Transverse colon (tissue), 4 donors: Measurements from ENCODE around the gene MIX23. TPM values are rescaled to one million over a fixed set of nuclear protein-coding genes. Genes with fewer than 3 reads are reported as not detected.

ENCODE experiments used
- DNase-seq: peaks from one replicate; pipeline ENCODE4 v3.0.0-alpha.2; 2019
- H3K27ac ChIP-seq, 4 donors: fragments of 200-600 bp; sonication (generic); 2 replicates each; pipeline ENCODE4 v1.5.1; 2016 to 2018; ENCODE audit warnings: inconsistent platforms in 4 of 4
- H3K27me3 ChIP-seq: fragments of 200-600 bp; sonication (generic); 2 replicates; pipeline ENCODE4 v1.5.1; 2017; ENCODE audit warnings: inconsistent platforms
- H3K36me3 ChIP-seq, 4 donors: fragments of 200-600 bp; sonication (generic); 2 replicates each; pipeline ENCODE4 v1.5.1; 2017 to 2019; ENCODE audit warnings: inconsistent platforms in 4 of 4
- H3K4me1 ChIP-seq, 4 donors: fragments of 200-600 bp; sonication (generic); 2 replicates each; pipeline ENCODE4 v1.5.1; 2017 to 2020; ENCODE audit warnings: inconsistent platforms in 4 of 4
- H3K4me3 ChIP-seq, 4 donors: fragments of 200-600 bp; sonication (generic); 1 replicate in 1 of 4; 2 replicates in 3 of 4; pipeline versions ENCODE4 v1.5.1 to v1.6.1; 2017 to 2019; ENCODE audit warnings: inconsistent platforms in 4 of 4
- H3K9me3 ChIP-seq, 2 donors: fragments of 200-600 bp; sonication (generic); 2 replicates each; pipeline ENCODE4 v1.5.1; 2017 to 2019; ENCODE audit warnings: inconsistent platforms in 2 of 2
- EP300 ChIP-seq: sonication (generic); formaldehyde crosslinking; IDR thresholded peaks from one replicate; pipeline ENCODE4 v1.6.1; 2017; ENCODE audit warnings: antibody characterized with exemption, low read depth
- POLR2A ChIP-seq: fragments of 450-650 bp; IDR thresholded peaks from one replicate; pipeline ENCODE4 v1.6.1; 2016; ENCODE audit warnings: antibody characterized with exemption, mild to moderate bottlenecking, moderate library complexity
- POLR2AphosphoS5 ChIP-seq, 3 donors: sonication (generic); formaldehyde crosslinking; IDR thresholded peaks; one replicate each; pipeline ENCODE4 v1.6.1; 2016; ENCODE audit warnings: antibody characterized with exemption in 3 of 3
- WGBS, 2 donors: methylation state at CpG; one replicate each; pipeline ENCODE4 v1.1.5; 2018; ENCODE audit warnings: low coverage in 1 of 2; 5-methylcytosine and 5-hydroxymethylcytosine counted together
- in situ Hi-C, 4 donors: fragments of 200-750 bp; cut with MboI; loops; one replicate each; pipeline versions ENCODE4 v1.15.0 to v1.15.1; 2017; ENCODE audit warnings: low sequenced_read_pairs in 3 of 4, low pct_ligation_motif_present in 1 of 4, low pct_unique_long_range_greater_than_20kb in 1 of 4
- intact Hi-C: fragments of 100-400 bp; cut with DNase I; formaldehyde crosslinking; loops from one replicate; pipeline ENCODE4 v1.15.1; 2023; ENCODE audit warnings: low total_unique reads
- total RNA-seq, 4 donors: library from RNA; depleted of rRNA; stranded (reverse); fragments of >200 nt; gene quantifications; one replicate each; pipeline ENCODE4 v1.1.0, GENCODE V29; 2016
- TF ChIP-seq, protein P1 (sequence below), 5 experiments: fragments of 200-600 bp in 3 of 5; fragments of 450-650 bp in 2 of 5; sonication (generic) in 3 of 5; IDR thresholded peaks; 1 replicate in 2 of 5; 2 replicates in 3 of 5; pipeline ENCODE4 v1.5.1; 2016 to 2017; ENCODE audit warnings: antibody characterized with exemption in 5 of 5, inconsistent platforms in 3 of 5, mild to moderate bottlenecking in 2 of 5, moderate library complexity in 1 of 5

MIX23 gene
- total RNA-seq, 4 donors from 2014 or later = 4.5 to 28.7 (median 10.7) TPM

GRCh38 chr3:122362026-122362425 lies 21.0 kb downstream of the MIX23 start:
- peak overlapping the region; percentile 60 to 85 (median 81) for H3K27ac ChIP-seq
- H3K4me3 ChIP-seq = no peak overlapping the region
- TF ChIP-seq, protein P1, sequence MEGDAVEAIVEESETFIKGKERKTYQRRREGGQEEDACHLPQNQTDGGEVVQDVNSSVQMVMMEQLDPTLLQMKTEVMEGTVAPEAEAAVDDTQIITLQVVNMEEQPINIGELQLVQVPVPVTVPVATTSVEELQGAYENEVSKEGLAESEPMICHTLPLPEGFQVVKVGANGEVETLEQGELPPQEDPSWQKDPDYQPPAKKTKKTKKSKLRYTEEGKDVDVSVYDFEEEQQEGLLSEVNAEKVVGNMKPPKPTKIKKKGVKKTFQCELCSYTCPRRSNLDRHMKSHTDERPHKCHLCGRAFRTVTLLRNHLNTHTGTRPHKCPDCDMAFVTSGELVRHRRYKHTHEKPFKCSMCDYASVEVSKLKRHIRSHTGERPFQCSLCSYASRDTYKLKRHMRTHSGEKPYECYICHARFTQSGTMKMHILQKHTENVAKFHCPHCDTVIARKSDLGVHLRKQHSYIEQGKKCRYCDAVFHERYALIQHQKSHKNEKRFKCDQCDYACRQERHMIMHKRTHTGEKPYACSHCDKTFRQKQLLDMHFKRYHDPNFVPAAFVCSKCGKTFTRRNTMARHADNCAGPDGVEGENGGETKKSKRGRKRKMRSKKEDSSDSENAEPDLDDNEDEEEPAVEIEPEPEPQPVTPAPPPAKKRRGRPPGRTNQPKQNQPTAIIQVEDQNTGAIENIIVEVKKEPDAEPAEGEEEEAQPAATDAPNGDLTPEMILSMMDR (IDR thresholded peaks at IDR 0.05) = no peak
- no peak for TF ChIP-seq POLR2A
- peak in 1 of 3 donors; percentile 24 for TF ChIP-seq POLR2AphosphoS5 (IDR thresholded peaks at IDR 0.05)
- TF ChIP-seq EP300 = no peak
- 63 to 65% methylated on average over 2 of the region's 2 CpGs for WGBS, 2 donors
- no peaks in the 10 kb centered on the region for H3K27me3 ChIP-seq
- no peaks in the 10 kb centered on the region for H3K9me3 ChIP-seq
- no peak for DNase-seq
- peaks cover 0 to 3% (median 0%) of the 10 kb centered on the region in 4 donors for H3K36me3 ChIP-seq
- in situ Hi-C loops = no loop called here
- peaks cover 0 to 60% (median 36%) of the 10 kb centered on the region in 4 donors for H3K4me1 ChIP-seq
- intact Hi-C loops = no loop called here

DNA sequence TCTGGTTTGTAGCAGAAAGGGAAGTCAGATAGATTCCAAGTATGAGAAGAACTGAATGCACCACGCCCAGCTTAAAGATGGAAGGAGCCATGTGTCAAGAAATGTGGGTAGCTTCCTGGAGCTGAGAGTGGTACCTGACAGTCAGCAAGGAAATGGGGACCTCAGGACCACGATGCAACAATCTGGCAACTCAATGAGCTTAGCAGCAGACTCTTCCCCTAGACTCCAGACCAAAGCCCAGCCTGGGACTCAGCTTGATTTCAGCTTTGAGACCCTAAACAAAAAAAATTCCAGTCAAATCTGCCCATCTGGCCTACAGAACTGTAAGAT lies 24.4 kb downstream of the MIX23 start:
- DNase-seq = no peak
- in situ Hi-C loops (no loop called here), intact Hi-C loops (no loop called here)
- Histone ChIP-seq H3K9me3 (no peaks in the 10 kb centered on the region), H3K27ac (no peak overlapping the region), H3K27me3 (no peaks in the 10 kb centered on the region), H3K4me1 (peaks cover 0 to 34% (median 20%) of the 10 kb centered on the region in 4 donors), H3K4me3 (no peak overlapping the region), H3K36me3 (peaks cover 0 to 3% (median 0%) of the 10 kb centered on the region in 4 donors)
- TF ChIP-seq, protein P1 (IDR thresholded peaks at IDR 0.05) = no peak
- no peak for TF ChIP-seq EP300
- TF ChIP-seq POLR2AphosphoS5 (IDR thresholded peaks at IDR 0.05) = no peak
- no peak for TF ChIP-seq POLR2A
- WGBS, 2 donors = 85 to 92% methylated on average over 2 of the region's 2 CpGs

DNA sequence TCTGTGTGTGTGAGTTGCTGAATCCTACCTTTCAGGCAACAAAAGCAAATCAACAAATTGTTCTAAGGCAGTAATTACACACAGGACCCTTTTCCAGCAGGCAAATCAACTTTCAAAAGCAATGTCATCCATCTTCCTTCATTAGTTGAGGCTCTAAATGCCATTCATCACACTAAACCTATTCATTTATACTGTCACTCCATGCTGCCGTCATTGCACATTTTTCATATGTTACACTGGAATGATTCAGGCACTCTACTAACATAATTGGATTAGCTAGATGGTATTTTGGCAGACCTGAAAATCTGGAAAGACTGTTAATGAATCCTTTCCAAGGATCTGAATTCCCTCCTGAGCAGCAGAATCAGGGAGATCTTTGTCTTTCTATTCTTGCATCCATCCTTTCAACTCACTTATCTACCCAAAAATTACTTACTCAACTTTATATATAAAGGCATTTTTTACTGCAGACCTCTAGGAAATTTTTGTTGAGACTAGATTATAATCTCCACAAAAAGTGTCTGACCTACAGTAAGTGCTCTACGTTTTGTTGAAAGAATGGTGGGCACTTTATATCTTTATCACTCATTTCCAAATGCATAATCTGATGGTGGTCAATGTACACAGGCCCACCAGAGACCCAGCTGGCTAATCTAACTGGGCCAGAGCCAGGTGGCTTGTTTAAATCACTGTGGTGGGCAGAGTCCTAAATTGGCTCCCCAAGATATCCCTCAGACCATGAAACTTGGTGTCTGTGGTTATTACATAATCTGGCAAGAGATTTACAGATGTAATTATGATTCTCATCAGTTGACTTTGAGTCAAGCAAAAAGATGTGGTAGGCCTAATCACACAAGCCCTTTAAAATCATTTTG lies 25.0 kb downstream of the MIX23 start:
- no peaks in the 10 kb centered on the region for H3K27me3 ChIP-seq
- H3K4me1 ChIP-seq = peaks cover 0 to 28% (median 14%) of the 10 kb centered on the region in 4 donors
- 79 to 92% methylated on average over 2 of the region's 2 CpGs for WGBS, 2 donors
- no peak overlapping the region for H3K27ac ChIP-seq
- no peaks in the 10 kb centered on the region for H3K9me3 ChIP-seq
- no peak for DNase-seq
- intact Hi-C loops = no loop called here
- H3K4me3 ChIP-seq = no peak overlapping the region
- in situ Hi-C loops = no loop called here
- H3K36me3 ChIP-seq = peaks cover 0 to 3% (median 0%) of the 10 kb centered on the region in 4 donors
- no peak for TF ChIP-seq POLR2AphosphoS5 (IDR thresholded peaks at IDR 0.05)
- TF ChIP-seq EP300 = no peak
- no peak for TF ChIP-seq POLR2A
- TF ChIP-seq, protein P1 (IDR thresholded peaks at IDR 0.05) = no peak

DNA sequence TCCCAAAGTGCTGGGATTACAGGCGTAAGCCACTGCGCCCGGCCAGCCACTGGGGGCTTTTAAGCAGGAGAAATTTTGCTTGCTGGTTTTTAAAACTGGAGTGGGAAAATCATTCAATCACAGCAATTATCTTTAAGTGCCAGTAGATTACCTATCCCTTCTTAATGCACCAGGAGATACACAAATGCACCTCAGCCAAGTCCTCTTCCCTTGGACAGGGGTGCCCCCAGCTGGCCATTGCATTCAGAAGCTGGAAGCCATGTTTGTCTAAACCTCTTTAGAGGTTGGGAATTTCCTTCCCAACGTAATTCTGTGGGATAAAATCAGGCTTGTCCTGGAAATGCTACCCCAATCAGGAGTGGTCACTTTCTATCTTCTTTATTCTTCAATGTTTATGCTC lies 26.6 kb downstream of the MIX23 start:
- peak; percentile 78 for DNase-seq
- H3K9me3 ChIP-seq = no peaks in the 10 kb centered on the region
- no peak for TF ChIP-seq POLR2AphosphoS5 (IDR thresholded peaks at IDR 0.05)
- TF ChIP-seq, protein P1 (IDR thresholded peaks at IDR 0.05) = peak; percentile 38 to 65 (median 49)
- 71% methylated on average over 4 of the region's 4 CpGs; no CpG with 5 or more reads in 1 of the 2 donors for WGBS, 2 donors
- H3K27me3 ChIP-seq = no peaks in the 10 kb centered on the region
- intact Hi-C loops (no loop called here), in situ Hi-C loops (no loop called here)
- peaks cover 0 to 27% (median 12%) of the 10 kb centered on the region in 4 donors for H3K4me1 ChIP-seq
- no peak overlapping the region for H3K4me3 ChIP-seq
- no peaks in the 10 kb centered on the region for H3K36me3 ChIP-seq
- no peak overlapping the region for H3K27ac ChIP-seq
